GM12878 (cell line): ENCODE results near the gene HOXA1. TPM values are rescaled to one million over a fixed set of nuclear protein-coding genes. Genes with fewer than 3 reads are reported as not detected.

Source experiments
- ATAC-seq: fragments of 200-7000 bp; cut with Tn5 transposase; 3 replicates; pipeline ENCODE4 v1.9.1; 2020; ENCODE audit warnings: mild to moderate bottlenecking, moderate library complexity
- BruUV-seq: library from RNA; stranded (reverse); fragments of 400-500 nt; replicated peaks from 2 replicates; lab custom pipeline; 2021; lab: Mats Ljungman, UMichigan
- CTCF ChIA-PET: fragments of 300-600 bp; sonication (Branson Sonifier 250); formaldehyde crosslinking; extraction: SDS; loops from one replicate; lab custom pipeline; 2021; ENCODE audit warnings: inconsistent platforms; lab: Yijun Ruan, JAX
- POLR2A ChIA-PET: fragments of 350-600 bp; formaldehyde crosslinking; extraction: SDS; loops from one replicate; lab custom pipeline; 2021; ENCODE audit warnings: inconsistent platforms; lab: Charles Lee
- RAD21 ChIA-PET: fragments of 300-600 bp; sonication (Branson Sonifier 250); formaldehyde crosslinking; loops from one replicate; lab custom pipeline; 2023; ENCODE audit warnings: antibody characterized with exemption; ENCODE audit not compliant: unreplicated experiment; lab: Charles Lee
- SMC1A ChIA-PET: fragments of 300-600 bp; sonication (Branson Sonifier 250); formaldehyde crosslinking; loops from one replicate; lab custom pipeline; 2023; ENCODE audit not compliant: unreplicated experiment, uncharacterized antibody; lab: Charles Lee
- DNase-seq: peaks from one replicate; pipeline ENCODE4 v3.0.0-alpha.2; 2011; ENCODE audit warnings: low read depth, low spot score
- FAIRE-seq: peaks from 3 replicates; lab custom pipeline; 2011; peaks lifted over from hg19 to GRCh38; lab: Jason Lieb, UNC
- H2AFZ ChIP-seq: 2 replicates; pipeline ENCODE4 v1.6.0; 2011; ENCODE audit warnings: low read depth, low read length, control low read depth; ENCODE audit not compliant: control insufficient read depth
- H3K27ac ChIP-seq: 2 replicates; pipeline ENCODE4 v1.5.1; 2011; ENCODE audit warnings: control low read depth; ENCODE audit not compliant: control insufficient read depth, insufficient read depth
- H3K27me3 ChIP-seq, 2 experiments: replicated peaks in 1 of 2; 2 replicates each; pipeline versions ENCODE4 v1.6.0 to v1.6.1; 2011; ENCODE audit warnings: low read length in 1 of 2; ENCODE audit not compliant: control insufficient read depth in 2 of 2, insufficient read depth in 2 of 2
- H3K36me3 ChIP-seq, 2 experiments: 2 replicates each; pipeline ENCODE4 v1.5.1; 2011; ENCODE audit warnings: low read length in 1 of 2; ENCODE audit not compliant: control insufficient read depth in 2 of 2, insufficient read depth in 2 of 2
- H3K4me1 ChIP-seq: 2 replicates; pipeline ENCODE4 v1.6.1; 2011; ENCODE audit warnings: mild to moderate bottlenecking, low read length, moderate library complexity, mixed read lengths; ENCODE audit not compliant: control insufficient read depth, insufficient read depth
- H3K4me2 ChIP-seq: 2 replicates; pipeline ENCODE4 v1.6.0; 2011; ENCODE audit warnings: control low read depth; ENCODE audit not compliant: control insufficient read depth, insufficient read depth
- H3K4me3 ChIP-seq: fragments of 200-600 bp; sonication (generic); 2 replicates; pipeline ENCODE4 v1.5.1; 2016
- H3K79me2 ChIP-seq: 2 replicates; pipeline ENCODE4 v1.6.0; 2011; ENCODE audit warnings: low read length; ENCODE audit not compliant: control insufficient read depth, insufficient read depth
- H3K9ac ChIP-seq: 2 replicates; pipeline ENCODE4 v1.8.0; 2011; ENCODE audit warnings: low read length, control low read depth, mixed read lengths; ENCODE audit not compliant: control insufficient read depth, insufficient read depth
- H3K9me3 ChIP-seq: replicated peaks from 3 replicates; pipeline ENCODE4 v1.5.1; 2011; ENCODE audit warnings: mild to moderate bottlenecking, low read length; ENCODE audit not compliant: control insufficient read depth, insufficient read depth
- H4K20me1 ChIP-seq: 2 replicates; pipeline ENCODE4 v1.6.0; 2011; ENCODE audit not compliant: control insufficient read depth, insufficient read depth
- BCL11A ChIP-seq: IDR thresholded peaks from 2 replicates; pipeline ENCODE4 v1.6.1; 2011; ENCODE audit warnings: low read depth, low read length
- GABPA ChIP-seq: IDR thresholded peaks from 2 replicates; pipeline ENCODE4 v1.6.1; 2014; ENCODE audit warnings: antibody characterized with exemption, low read depth, mild to moderate bottlenecking, inconsistent platforms
- JUNB ChIP-seq: IDR thresholded peaks from 2 replicates; pipeline ENCODE4 v1.6.1; 2016; ENCODE audit warnings: antibody characterized with exemption, mild to moderate bottlenecking
- KLF5 ChIP-seq: fragments of 450-650 bp; IDR thresholded peaks from 2 replicates; pipeline ENCODE4 v1.6.1; 2014; ENCODE audit warnings: mild to moderate bottlenecking; ENCODE audit not compliant: partially characterized antibody
- NFYB ChIP-seq: IDR thresholded peaks from 2 replicates; pipeline ENCODE4 v1.6.1; 2011; ENCODE audit warnings: low read depth, mild to moderate bottlenecking, low read length, improper control_type of control experiment, moderate library complexity; ENCODE audit not compliant: insufficient read depth
- PAX8 ChIP-seq: fragments of 450-650 bp; IDR thresholded peaks from 2 replicates; pipeline ENCODE4 v1.6.1; 2017; ENCODE audit warnings: mild to moderate bottlenecking, moderate library complexity
- SREBF2 ChIP-seq: IDR thresholded peaks from 2 replicates; pipeline ENCODE4 v1.6.1; 2012; ENCODE audit warnings: mild to moderate bottlenecking, low read length
- TBL1XR1 ChIP-seq: IDR thresholded peaks from 2 replicates; pipeline ENCODE4 v1.6.1; 2012; ENCODE audit warnings: low read depth, low read length, improper control_type of control experiment
- ZNF207 ChIP-seq: fragments of 450-650 bp; IDR thresholded peaks from 2 replicates; pipeline ENCODE4 v1.6.1; 2014; ENCODE audit warnings: antibody characterized with exemption, mild to moderate bottlenecking, borderline replicate concordance
- ZZZ3 ChIP-seq: IDR thresholded peaks from 2 replicates; pipeline ENCODE4 v1.6.1; 2011; ENCODE audit warnings: low read depth; ENCODE audit not compliant: control insufficient read depth, insufficient read length
- WGBS: methylation state at CpG from one replicate; pipeline ENCODE4 v1.1.6; 2016; ENCODE audit warnings: low lambda C conversion rate; ENCODE audit not compliant: insufficient replicate concordance, insufficient coverage; ENCODE audit errors: missing lambda C conversion rate; 5-methylcytosine and 5-hydroxymethylcytosine counted together
- in situ Hi-C: fragments of 300-500 bp; cut with MboI; formaldehyde crosslinking; loops from 9 replicates; pipeline ENCODE4 v1.14.3; 2018; ENCODE audit warnings: mixed read lengths
- intact Hi-C: fragments of 100-400 bp; cut with micrococcal nuclease; formaldehyde crosslinking; loops from one replicate; pipeline ENCODE4 v1.14.2; 2022; ENCODE audit not compliant: unreplicated experiment
- polyA plus RNA-seq, 11 experiments: library from polyadenylated mRNA; depleted of rRNA in 4 of 11; unstranded in 6 of 11; stranded (reverse) in 5 of 11; fragments of >200 nt; fragmentation: Nextera tagmentation in 4 of 11; fragmentation: Illumina TruSeq in 1 of 11; extraction: Ambion mirVana in 4 of 11; extraction: Trizol in 1 of 11; gene quantifications; 1 replicate in 1 of 11; 2 replicates in 10 of 11; pipeline versions ENCODE4 v1.2.1 to v1.2.3, GENCODE V29; 2011 to 2016; ENCODE audit warnings: inconsistent platforms in 2 of 11, missing spikeins in 2 of 11, low read depth in 1 of 11
- total RNA-seq, 4 experiments: library from RNA; depleted of rRNA in 3 of 4; stranded (reverse); fragments of >200 nt in 3 of 4; fragmentation: Illumina TruSeq in 1 of 4; extraction: Trizol in 1 of 4; gene quantifications; 2 replicates each; pipeline versions ENCODE4 v1.2.1 to v1.2.3, GENCODE V29; 2013 to 2021
- TF ChIP-seq, protein P1 (sequence below): fragments of 450-650 bp; IDR thresholded peaks from 2 replicates; pipeline ENCODE4 v1.6.1; 2016; ENCODE audit warnings: mild to moderate bottlenecking
- TF ChIP-seq, protein P2 (sequence below): fragments of 450-650 bp; IDR thresholded peaks from 2 replicates; pipeline ENCODE4 v1.6.1; 2017; ENCODE audit warnings: mild to moderate bottlenecking, moderate library complexity

HOXA1 gene
- total and polyA plus RNA-seq, 10 of the 15 experiments (the other 5 are each of a cell fraction or from before 2014, with no cell fraction given), result 0.06 to 1.7 (median 0.18) TPM; not detected in 3

- intact Hi-C loops (no loop called here), in situ Hi-C loops (no loop called here)
- WGBS, result 88% methylated on average over 18 of the region's 18 CpGs
- no peak overlapping the region for H3K4me3 ChIP-seq
- peaks cover 0 to 3% of the 10 kb centered on the region in 2 experiments; a peak in 2 of 4 replicates for H3K27me3 ChIP-seq
- ChIA-PET RAD21 (no interaction called here), POLR2A (interaction anchor here (0.6 kb wide), 2 partner anchors 32 to 475 kb away, joined by 4 to 5 read pairs; no protein-coding TSS in a partner anchor), CTCF (interaction anchor here (0.6 kb wide), 1 partner anchor 77 kb away, joined by 3 read pairs; no protein-coding TSS in a partner anchor), SMC1A (interaction anchor here (0.6 to 1.7 kb wide), 3 partner anchors 9 to 243 kb away, joined by 3 to 8 read pairs (median 3); no protein-coding TSS in a partner anchor)
- BruUV-seq, result no TSS peak
- TF ChIP-seq PAX8, result no peak
- TF ChIP-seq NFYB, result no peak
- TF ChIP-seq JUNB, result no peak
- no peak for TF ChIP-seq GABPA
- TF ChIP-seq, protein P1, sequence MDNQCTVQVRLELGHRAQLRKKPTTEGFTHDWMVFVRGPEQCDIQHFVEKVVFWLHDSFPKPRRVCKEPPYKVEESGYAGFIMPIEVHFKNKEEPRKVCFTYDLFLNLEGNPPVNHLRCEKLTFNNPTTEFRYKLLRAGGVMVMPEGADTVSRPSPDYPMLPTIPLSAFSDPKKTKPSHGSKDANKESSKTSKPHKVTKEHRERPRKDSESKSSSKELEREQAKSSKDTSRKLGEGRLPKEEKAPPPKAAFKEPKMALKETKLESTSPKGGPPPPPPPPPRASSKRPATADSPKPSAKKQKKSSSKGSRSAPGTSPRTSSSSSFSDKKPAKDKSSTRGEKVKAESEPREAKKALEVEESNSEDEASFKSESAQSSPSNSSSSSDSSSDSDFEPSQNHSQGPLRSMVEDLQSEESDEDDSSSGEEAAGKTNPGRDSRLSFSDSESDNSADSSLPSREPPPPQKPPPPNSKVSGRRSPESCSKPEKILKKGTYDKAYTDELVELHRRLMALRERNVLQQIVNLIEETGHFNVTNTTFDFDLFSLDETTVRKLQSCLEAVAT, result no peak
- no peak for TF ChIP-seq SREBF2
- TF ChIP-seq ZNF207, result no peak
- no peak for TF ChIP-seq KLF5
- TF ChIP-seq BCL11A, result no peak
- TF ChIP-seq TBL1XR1, result no peak
- TF ChIP-seq, protein P2, sequence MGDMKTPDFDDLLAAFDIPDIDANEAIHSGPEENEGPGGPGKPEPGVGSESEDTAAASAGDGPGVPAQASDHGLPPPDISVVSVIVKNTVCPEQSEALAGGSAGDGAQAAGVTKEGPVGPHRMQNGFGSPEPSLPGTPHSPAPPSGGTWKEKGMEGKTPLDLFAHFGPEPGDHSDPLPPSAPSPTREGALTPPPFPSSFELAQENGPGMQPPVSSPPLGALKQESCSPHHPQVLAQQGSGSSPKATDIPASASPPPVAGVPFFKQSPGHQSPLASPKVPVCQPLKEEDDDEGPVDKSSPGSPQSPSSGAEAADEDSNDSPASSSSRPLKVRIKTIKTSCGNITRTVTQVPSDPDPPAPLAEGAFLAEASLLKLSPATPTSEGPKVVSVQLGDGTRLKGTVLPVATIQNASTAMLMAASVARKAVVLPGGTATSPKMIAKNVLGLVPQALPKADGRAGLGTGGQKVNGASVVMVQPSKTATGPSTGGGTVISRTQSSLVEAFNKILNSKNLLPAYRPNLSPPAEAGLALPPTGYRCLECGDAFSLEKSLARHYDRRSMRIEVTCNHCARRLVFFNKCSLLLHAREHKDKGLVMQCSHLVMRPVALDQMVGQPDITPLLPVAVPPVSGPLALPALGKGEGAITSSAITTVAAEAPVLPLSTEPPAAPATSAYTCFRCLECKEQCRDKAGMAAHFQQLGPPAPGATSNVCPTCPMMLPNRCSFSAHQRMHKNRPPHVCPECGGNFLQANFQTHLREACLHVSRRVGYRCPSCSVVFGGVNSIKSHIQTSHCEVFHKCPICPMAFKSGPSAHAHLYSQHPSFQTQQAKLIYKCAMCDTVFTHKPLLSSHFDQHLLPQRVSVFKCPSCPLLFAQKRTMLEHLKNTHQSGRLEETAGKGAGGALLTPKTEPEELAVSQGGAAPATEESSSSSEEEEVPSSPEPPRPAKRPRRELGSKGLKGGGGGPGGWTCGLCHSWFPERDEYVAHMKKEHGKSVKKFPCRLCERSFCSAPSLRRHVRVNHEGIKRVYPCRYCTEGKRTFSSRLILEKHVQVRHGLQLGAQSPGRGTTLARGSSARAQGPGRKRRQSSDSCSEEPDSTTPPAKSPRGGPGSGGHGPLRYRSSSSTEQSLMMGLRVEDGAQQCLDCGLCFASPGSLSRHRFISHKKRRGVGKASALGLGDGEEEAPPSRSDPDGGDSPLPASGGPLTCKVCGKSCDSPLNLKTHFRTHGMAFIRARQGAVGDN, result no peak
- no peak for TF ChIP-seq ZZZ3
- ATAC-seq (no peak), DNase-seq (no peak), FAIRE-seq (no peak)
- no peak overlapping the region for H3K4me2 ChIP-seq
- no peaks in the 10 kb centered on the region; the same call in 2 of the 3 replicates for H3K9me3 ChIP-seq
- H3K4me1 ChIP-seq, result no peaks in the 10 kb centered on the region
- H4K20me1 ChIP-seq, result no peaks in the 10 kb centered on the region
- no peak overlapping the region for H3K27ac ChIP-seq
- H3K9ac ChIP-seq, result no peak overlapping the region
- no peaks in the 10 kb centered on the region for H3K79me2 ChIP-seq
- no peak overlapping the region for H2AFZ ChIP-seq
- H3K36me3 ChIP-seq, result no peaks in the 10 kb centered on the region
Observed at GRCh38 chr7:27141137-27141922, 45.5 kb upstream of the HOXA1 start.
